ENCODE results near the gene FAM120A.

DNA sequence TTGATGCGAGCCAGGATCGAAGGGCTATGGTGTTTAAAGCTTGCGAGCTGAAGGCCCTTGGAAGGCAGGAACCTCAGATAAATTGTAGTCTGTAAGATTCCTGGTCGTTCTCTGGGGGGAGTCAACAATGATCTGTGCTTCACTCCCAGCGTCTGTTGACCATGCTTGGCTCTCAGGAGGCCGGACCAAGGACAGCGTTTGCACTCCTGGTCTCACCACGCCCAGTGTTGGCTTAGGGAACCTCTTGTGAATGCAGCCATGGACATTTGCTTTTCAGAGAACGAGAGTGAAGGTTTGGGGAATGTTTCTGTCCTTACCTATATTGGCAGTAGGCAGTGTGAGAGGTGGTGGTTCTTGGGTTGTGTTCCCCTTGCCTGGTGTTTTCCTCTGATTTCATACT is 62.1 kb downstream of the FAM120A start:
- TF ChIP-seq, protein P1, sequence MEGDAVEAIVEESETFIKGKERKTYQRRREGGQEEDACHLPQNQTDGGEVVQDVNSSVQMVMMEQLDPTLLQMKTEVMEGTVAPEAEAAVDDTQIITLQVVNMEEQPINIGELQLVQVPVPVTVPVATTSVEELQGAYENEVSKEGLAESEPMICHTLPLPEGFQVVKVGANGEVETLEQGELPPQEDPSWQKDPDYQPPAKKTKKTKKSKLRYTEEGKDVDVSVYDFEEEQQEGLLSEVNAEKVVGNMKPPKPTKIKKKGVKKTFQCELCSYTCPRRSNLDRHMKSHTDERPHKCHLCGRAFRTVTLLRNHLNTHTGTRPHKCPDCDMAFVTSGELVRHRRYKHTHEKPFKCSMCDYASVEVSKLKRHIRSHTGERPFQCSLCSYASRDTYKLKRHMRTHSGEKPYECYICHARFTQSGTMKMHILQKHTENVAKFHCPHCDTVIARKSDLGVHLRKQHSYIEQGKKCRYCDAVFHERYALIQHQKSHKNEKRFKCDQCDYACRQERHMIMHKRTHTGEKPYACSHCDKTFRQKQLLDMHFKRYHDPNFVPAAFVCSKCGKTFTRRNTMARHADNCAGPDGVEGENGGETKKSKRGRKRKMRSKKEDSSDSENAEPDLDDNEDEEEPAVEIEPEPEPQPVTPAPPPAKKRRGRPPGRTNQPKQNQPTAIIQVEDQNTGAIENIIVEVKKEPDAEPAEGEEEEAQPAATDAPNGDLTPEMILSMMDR (IDR thresholded peaks at IDR 0.05 in 4 of 5, conservative IDR thresholded peaks at IDR 0.05 in 1 of 5) = no peak
- no peak for TF ChIP-seq POLR2A (IDR thresholded peaks at IDR 0.05)
